Astrocyte of the cerebellum (primary cell): ENCODE measurements around the gene HLA-DMB.
"Not testable (repeated sequence)": the region's sequence is repeated elsewhere in the genome, so short reads cannot be mapped to it uniquely, and the experiment has no call there.

Experiments used
- DNase-seq: peaks from one replicate; pipeline ENCODE4 v3.0.0-alpha.2; 2011; ENCODE audit warnings: low read depth
- H3K4me3 ChIP-seq: 2 replicates; pipeline ENCODE4 v1.5.1; 2011; ENCODE audit warnings: mild to moderate bottlenecking, low read depth, low read length, moderate library complexity
- CTCF ChIP-seq: IDR thresholded peaks from 2 replicates; pipeline ENCODE4 v1.5.1; 2012; ENCODE audit warnings: low read length, low read depth, moderate library complexity, mild to moderate bottlenecking; ENCODE audit errors: missing control alignments
- in situ Hi-C: cut with HindIII; loops from 2 replicates; pipeline ENCODE4 v1.10.0; 2017; ENCODE audit warnings: low sequenced_read_pairs

The HLA-DMB gene

GRCh38 chr6:32943864-32944649, 3.2 kb upstream of the HLA-DMB start:
- no peak for DNase-seq
- in situ Hi-C loops = no loop called here
- no peak for TF ChIP-seq CTCF
- no peak overlapping the region for H3K4me3 ChIP-seq

DNA sequence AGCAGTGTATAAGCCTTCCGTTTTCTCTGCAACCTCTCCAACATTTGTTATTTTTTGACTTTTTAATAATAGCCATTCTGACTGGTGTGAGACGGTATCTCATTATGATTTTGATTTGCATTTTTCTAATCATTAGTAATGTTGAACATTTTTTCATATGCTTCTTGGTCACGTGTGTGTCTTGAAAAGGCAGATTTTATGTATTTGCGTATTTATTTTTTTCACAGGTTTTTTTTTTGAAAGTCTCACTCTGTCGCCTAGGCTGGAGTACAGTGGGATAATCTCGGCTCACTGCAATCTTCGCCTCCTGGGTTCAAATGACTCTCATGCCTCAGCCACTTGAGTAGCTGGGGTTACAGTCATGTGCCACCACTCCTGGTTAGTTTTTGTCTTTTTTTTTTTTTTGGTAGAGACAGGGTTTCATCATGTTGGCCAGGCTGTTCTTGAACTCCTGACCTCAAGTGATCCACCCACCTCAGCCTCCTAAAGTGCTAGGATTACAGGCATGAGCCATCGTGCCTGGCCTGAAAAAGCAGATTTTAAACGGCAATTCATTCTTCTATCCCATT, 1.8 kb upstream of the HLA-DMB start:
- H3K4me3 ChIP-seq, in situ Hi-C loops, DNase-seq: not testable (repeated sequence)

DNA sequence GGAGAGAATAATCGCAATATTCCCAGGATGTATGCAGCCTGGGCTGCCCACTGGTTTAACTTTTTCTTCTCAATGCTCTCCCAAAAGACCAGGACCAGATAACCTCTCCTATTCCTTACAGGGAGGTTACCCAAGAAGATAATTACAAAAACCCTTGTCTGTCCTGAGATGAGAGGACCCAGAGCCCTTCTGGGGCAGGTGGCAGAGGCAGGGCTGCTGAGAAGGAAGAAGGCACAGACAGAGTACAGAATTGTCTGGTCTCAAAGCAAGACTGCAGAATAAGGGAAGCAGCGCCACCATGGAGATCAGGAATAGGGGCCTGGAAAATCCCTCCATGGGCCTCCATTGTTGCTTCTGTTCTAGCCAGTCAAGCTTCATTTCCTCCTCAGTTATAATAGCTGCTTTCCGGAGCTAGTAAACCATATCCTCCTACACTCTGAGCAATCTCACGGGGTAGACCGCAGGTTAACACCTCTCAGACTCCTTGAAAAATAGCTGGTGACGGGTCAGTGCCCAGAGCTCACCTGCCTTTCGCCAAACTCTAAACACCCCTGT, 463 bp upstream of the HLA-DMB start:
- TF ChIP-seq CTCF = no peak
- H3K4me3 ChIP-seq = no peak overlapping the region
- in situ Hi-C loops = no loop called here
- no peak for DNase-seq

GRCh38 chr6:32938494-32938893, 2.3 kb downstream of the HLA-DMB start:
- in situ Hi-C loops = no loop called here
- TF ChIP-seq CTCF = no peak
- DNase-seq = no peak
- no peak overlapping the region for H3K4me3 ChIP-seq

DNA sequence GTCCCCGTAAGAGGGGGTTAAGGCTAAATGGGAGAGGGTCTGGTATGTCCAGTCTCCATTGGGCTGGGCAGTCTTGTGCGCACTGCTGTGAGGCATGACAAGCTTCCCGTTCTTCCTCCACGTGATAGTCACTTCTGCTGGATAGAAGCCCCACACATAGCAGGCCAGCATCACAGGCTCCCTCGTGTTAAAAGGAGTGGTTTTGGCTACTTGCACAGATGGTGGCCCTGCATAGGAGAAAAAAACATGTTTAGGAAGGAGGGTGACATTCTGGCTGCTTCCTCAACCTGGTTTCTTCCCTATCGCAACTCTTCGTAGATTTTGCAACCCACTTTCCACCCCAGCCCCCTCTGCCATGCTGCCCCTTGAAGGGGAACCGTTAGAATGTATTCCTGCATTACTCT, 3.6 kb downstream of the HLA-DMB start:
- no peak overlapping the region for H3K4me3 ChIP-seq
- DNase-seq = no peak
- in situ Hi-C loops = no loop called here
- no peak for TF ChIP-seq CTCF

GRCh38 chr6:32936239-32937152, 4.3 kb downstream of the HLA-DMB start:
- DNase-seq = no peak
- no peak for TF ChIP-seq CTCF
- in situ Hi-C loops = no loop called here
- H3K4me3 ChIP-seq = no peak overlapping the region
